ENCODE measurements around the gene CENPU.

GRCh38 chr4:184648054-184648312 is 85.9 kb downstream of the CENPU start:
- no peak for TF ChIP-seq GABPA (IDR thresholded peaks at IDR 0.05; ENCODE audit: low read depth)
- TF ChIP-seq CTCF (IDR thresholded peaks at IDR 0.05; ENCODE audit: insufficient read depth, low read length), result no peak
